WERI-Rb-1 (cell line): ENCODE data around the gene IGSF3.

Source experiments
- DNase-seq: peaks from one replicate; pipeline ENCODE4 v3.0.0-alpha.2; 2020
- H3K27ac ChIP-seq: fragments of 250-450 bp; sonication (Bioruptor Pico); 2 replicates; pipeline ENCODE4 v1.5.1; 2020; ENCODE audit warnings: mild to moderate bottlenecking, moderate library complexity
- H3K27me3 ChIP-seq: fragments of 250-450 bp; sonication (Bioruptor Pico); 2 replicates; pipeline ENCODE4 v1.5.1; 2021; ENCODE audit warnings: mild to moderate bottlenecking, low read depth, moderate library complexity; ENCODE audit not compliant: insufficient read depth, severe bottlenecking
- H3K36me3 ChIP-seq: fragments of 250-450 bp; sonication (Bioruptor Pico); 2 replicates; pipeline ENCODE4 v1.5.1; 2020; ENCODE audit warnings: mild to moderate bottlenecking, moderate library complexity
- H3K4me3 ChIP-seq: 2 replicates; pipeline ENCODE4 v1.5.1; 2011; ENCODE audit warnings: low read depth, mild to moderate bottlenecking, control low read depth, low read length
- H3K9me3 ChIP-seq: fragments of 250-450 bp; sonication (Bioruptor Pico); 2 replicates; pipeline ENCODE4 v1.5.1; 2021; ENCODE audit warnings: mild to moderate bottlenecking, moderate library complexity; ENCODE audit not compliant: severe bottlenecking
- CTCF ChIP-seq: IDR thresholded peaks from 2 replicates; pipeline ENCODE4 v1.5.1; 2011; ENCODE audit warnings: low read depth, mild to moderate bottlenecking, control low read depth, inconsistent platforms, low read length

The IGSF3 gene

GRCh38 chr1:116579259-116579875, 88.2 kb downstream of the IGSF3 start:
- TF ChIP-seq CTCF, result no peak
- no peak for DNase-seq
- no peak overlapping the region for H3K4me3 ChIP-seq
- no peak overlapping the region for H3K27ac ChIP-seq
- no peaks in the 10 kb centered on the region for H3K36me3 ChIP-seq
- no peaks in the 10 kb centered on the region for H3K9me3 ChIP-seq
- H3K27me3 ChIP-seq, result no peaks in the 10 kb centered on the region

GRCh38 chr1:116578581-116578980, 89.0 kb downstream of the IGSF3 start:
- Histone ChIP-seq H3K9me3 (no peaks in the 10 kb centered on the region), H3K27me3 (no peaks in the 10 kb centered on the region), H3K36me3 (no peaks in the 10 kb centered on the region), H3K27ac (no peak overlapping the region), H3K4me3 (no peak overlapping the region)
- DNase-seq, result no peak
- no peak for TF ChIP-seq CTCF

- no peaks in the 10 kb centered on the region for H3K27me3 ChIP-seq
- no peak for TF ChIP-seq CTCF
- no peaks in the 10 kb centered on the region for H3K36me3 ChIP-seq
- H3K27ac ChIP-seq, result no peak overlapping the region
- no peaks in the 10 kb centered on the region for H3K9me3 ChIP-seq
- DNase-seq, result no peak
- H3K4me3 ChIP-seq, result no peak overlapping the region
These were observed 89.7 kb downstream of the IGSF3 start for GRCh38 chr1:116577759-116578314.

GRCh38 chr1:116574581-116575291, 92.8 kb downstream of the IGSF3 start:
- Histone ChIP-seq H3K4me3 (no peak overlapping the region), H3K36me3 (no peaks in the 10 kb centered on the region), H3K27ac (no peak overlapping the region), H3K9me3 (no peaks in the 10 kb centered on the region), H3K27me3 (no peaks in the 10 kb centered on the region)
- TF ChIP-seq CTCF, result peak; percentile 80
- DNase-seq, result peak; percentile 53

GRCh38 chr1:116573431-116574095, 94.0 kb downstream of the IGSF3 start:
- no peak for DNase-seq
- no peak overlapping the region for H3K4me3 ChIP-seq

More at GRCh38 chr1:116573431-116574095, 94.0 kb downstream of the IGSF3 start:
- Histone ChIP-seq H3K27ac (no peak overlapping the region), H3K36me3 (no peaks in the 10 kb centered on the region), H3K9me3 (no peaks in the 10 kb centered on the region), H3K27me3 (no peaks in the 10 kb centered on the region)
- no peak for TF ChIP-seq CTCF
